OCI-LY3 (cell line): Measurements from ENCODE around the gene MOV10.

ENCODE experiments used
- H2AFZ ChIP-seq: fragments of 200-600, 300-600 bp; shearing (Covaris generic); 2 replicates; pipeline ENCODE4 v1.6.0; 2014; ENCODE audit warnings: antibody characterized with exemption, low read depth, low read length
- H3K27ac ChIP-seq: fragments of 200-600, 300-600 bp; sonication (generic); 2 replicates; pipeline ENCODE4 v1.5.1; 2014; ENCODE audit warnings: mild to moderate bottlenecking, low read length, moderate library complexity, mixed read lengths
- H3K27me3 ChIP-seq: fragments of 200-600, 300-600 bp; sonication (generic); 2 replicates; pipeline ENCODE4 v1.6.1; 2014; ENCODE audit warnings: low read depth, low read length, mixed read lengths
- H3K36me3 ChIP-seq: fragments of 200-600, 300-600 bp; sonication (generic); replicated peaks from 2 replicates; pipeline ENCODE3; 2014; ENCODE audit warnings: low read depth, low read length, mixed read lengths
- H3K4me1 ChIP-seq: fragments of 300-600, 200-600 bp; sonication (generic); 2 replicates; pipeline ENCODE4 v1.6.1; 2014; ENCODE audit warnings: low read length, mixed read lengths
- H3K4me2 ChIP-seq: fragments of 200-600, 300-600 bp; sonication (generic); 2 replicates; pipeline ENCODE4 v1.6.1; 2014; ENCODE audit warnings: low read length, mixed read lengths
- H3K4me3 ChIP-seq: fragments of 300-600, 200-600 bp; sonication (generic); 2 replicates; pipeline ENCODE4 v1.5.1; 2014; ENCODE audit warnings: antibody characterized with exemption, mild to moderate bottlenecking, low read length, moderate library complexity
- H3K79me2 ChIP-seq: fragments of 300-600, 200-600 bp; shearing (Covaris generic); 2 replicates; pipeline ENCODE4 v1.6.1; 2014; ENCODE audit warnings: mild to moderate bottlenecking, low read length, mixed read lengths
- H3K9ac ChIP-seq: fragments of 300-600, 200-600 bp; shearing (Covaris generic); 2 replicates; pipeline ENCODE4 v1.6.0; 2014; ENCODE audit warnings: mild to moderate bottlenecking, low read length, moderate library complexity
- H3K9me3 ChIP-seq: fragments of 200-600, 300-600 bp; shearing (Covaris generic); 2 replicates; pipeline ENCODE4 v1.6.1; 2014; ENCODE audit warnings: low read length, mixed read lengths; ENCODE audit not compliant: insufficient read depth
- H4K20me1 ChIP-seq: fragments of 200-600, 300-600 bp; sonication (generic); 2 replicates; pipeline ENCODE4 v1.6.1; 2016; ENCODE audit warnings: low read length, mixed read lengths; ENCODE audit not compliant: insufficient read depth
- CTCF ChIP-seq: fragments of 200-600, 300-600 bp; sonication (generic); IDR thresholded peaks from 2 replicates; pipeline ENCODE4 v1.5.1; 2014; ENCODE audit warnings: antibody characterized with exemption, low read length, low read depth
- EZH2phosphoT487 ChIP-seq: fragments of 200-600 bp; shearing (Covaris generic); IDR thresholded peaks from 2 replicates; pipeline ENCODE4 v1.6.1; 2018; ENCODE audit warnings: antibody characterized with exemption, mixed run types, low read depth

MOV10 gene

DNA sequence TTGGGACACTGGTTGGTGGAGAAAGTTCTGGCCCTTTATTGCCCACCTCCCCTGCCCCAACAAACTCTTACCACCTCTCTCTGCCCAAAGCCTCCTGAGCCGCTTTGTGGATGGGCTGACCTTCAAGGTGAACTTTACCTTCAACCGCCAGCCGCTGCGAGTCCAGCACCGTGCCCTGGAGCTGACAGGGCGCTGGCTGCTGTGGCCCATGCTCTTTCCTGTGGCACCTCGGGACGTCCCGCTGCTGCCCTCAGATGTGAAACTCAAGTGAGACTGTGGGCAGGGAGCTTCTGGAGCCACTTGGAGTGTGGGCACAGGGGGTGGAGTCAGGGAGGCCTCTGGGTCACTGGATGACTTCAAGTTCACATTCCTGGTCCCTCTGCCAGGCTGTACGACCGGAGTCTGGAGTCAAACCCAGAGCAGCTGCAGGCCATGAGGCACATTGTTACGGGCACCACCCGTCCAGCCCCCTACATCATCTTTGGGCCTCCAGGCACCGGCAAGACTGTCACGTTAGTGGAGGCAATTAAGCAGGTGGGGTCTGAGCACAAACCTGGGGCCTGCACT, 20.0 kb downstream of the MOV10 start:
- no peak overlapping the region for H3K27ac ChIP-seq
- no peaks in the 10 kb centered on the region for H3K36me3 ChIP-seq
- no peaks in the 10 kb centered on the region for H4K20me1 ChIP-seq
- no peak overlapping the region for H3K4me2 ChIP-seq
- H3K9me3 ChIP-seq = no peaks in the 10 kb centered on the region
- no peak overlapping the region for H3K4me3 ChIP-seq
- H2AFZ ChIP-seq = no peak overlapping the region
- H3K27me3 ChIP-seq = no peaks in the 10 kb centered on the region
- no peak overlapping the region for H3K9ac ChIP-seq
- no peaks in the 10 kb centered on the region for H3K4me1 ChIP-seq
- H3K79me2 ChIP-seq = no peaks in the 10 kb centered on the region
- TF ChIP-seq CTCF (no peak), EZH2phosphoT487 (no peak)

DNA sequence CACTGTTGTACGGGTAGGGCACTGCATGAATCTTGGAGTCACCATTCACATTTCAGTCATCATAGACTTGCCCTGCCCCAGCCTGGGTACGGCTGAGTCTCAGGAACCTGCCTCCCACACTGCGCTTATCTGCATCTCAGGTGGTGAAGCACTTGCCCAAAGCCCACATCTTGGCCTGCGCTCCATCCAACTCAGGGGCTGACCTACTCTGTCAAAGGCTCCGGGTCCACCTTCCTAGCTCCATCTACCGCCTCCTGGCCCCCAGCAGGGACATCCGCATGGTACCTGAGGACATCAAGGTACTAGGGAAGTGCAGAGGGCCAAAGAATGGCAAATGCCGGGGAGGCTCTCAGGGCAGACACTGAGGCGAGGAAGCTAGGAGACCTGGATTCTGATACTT, 20.8 kb downstream of the MOV10 start:
- no peaks in the 10 kb centered on the region for H3K9me3 ChIP-seq
- no peak overlapping the region for H3K4me2 ChIP-seq
- H4K20me1 ChIP-seq = no peaks in the 10 kb centered on the region
- no peak overlapping the region for H3K27ac ChIP-seq
- H3K9ac ChIP-seq = no peak overlapping the region
- no peak for TF ChIP-seq CTCF
- no peak for TF ChIP-seq EZH2phosphoT487
- H3K36me3 ChIP-seq = no peaks in the 10 kb centered on the region
- no peak overlapping the region for H3K4me3 ChIP-seq
- H3K27me3 ChIP-seq = no peaks in the 10 kb centered on the region
- H3K79me2 ChIP-seq = no peaks in the 10 kb centered on the region
- no peaks in the 10 kb centered on the region for H3K4me1 ChIP-seq
- H2AFZ ChIP-seq = no peak overlapping the region

DNA sequence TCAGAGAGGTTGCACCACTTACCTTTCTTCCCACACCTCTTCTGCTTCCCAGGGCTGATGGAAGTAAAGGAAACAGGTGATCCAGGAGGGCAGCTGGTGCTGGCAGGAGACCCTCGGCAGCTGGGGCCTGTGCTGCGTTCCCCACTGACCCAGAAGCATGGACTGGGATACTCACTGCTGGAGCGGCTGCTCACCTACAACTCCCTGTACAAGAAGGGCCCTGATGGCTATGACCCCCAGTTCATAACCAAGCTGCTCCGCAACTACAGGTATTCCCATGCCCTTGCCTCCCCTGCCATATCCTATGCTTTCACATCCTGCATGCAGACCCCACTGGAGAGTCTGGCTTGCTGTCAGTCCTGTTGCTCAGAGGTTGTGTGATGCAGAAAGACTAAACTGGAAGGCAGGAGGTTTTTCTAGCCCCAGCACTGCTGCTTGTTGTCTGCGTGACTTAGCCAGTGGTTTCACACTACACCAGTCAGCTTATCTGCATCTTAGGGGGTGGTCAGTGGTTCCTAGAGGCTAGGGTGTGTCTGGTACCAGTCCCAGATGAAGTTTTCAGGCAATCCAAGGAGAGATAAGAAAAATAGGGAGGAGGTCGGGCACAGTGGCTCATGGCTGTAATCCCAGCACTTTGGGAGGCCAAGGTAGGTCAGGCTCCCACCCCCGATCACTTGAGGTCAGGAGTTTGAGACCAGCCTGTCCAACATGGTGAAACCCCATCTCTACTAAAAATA, 22.3 kb downstream of the MOV10 start:
- Histone ChIP-seq H3K4me2 (no peak overlapping the region), H4K20me1 (no peaks in the 10 kb centered on the region), H2AFZ (no peak overlapping the region), H3K79me2 (no peaks in the 10 kb centered on the region), H3K4me3 (no peak overlapping the region), H3K27me3 (no peaks in the 10 kb centered on the region), H3K27ac (no peak overlapping the region), H3K9me3 (no peaks in the 10 kb centered on the region), H3K9ac (no peak overlapping the region), H3K36me3 (no peaks in the 10 kb centered on the region), H3K4me1 (no peaks in the 10 kb centered on the region)
- no peak for TF ChIP-seq EZH2phosphoT487
- no peak for TF ChIP-seq CTCF

GRCh38 chr1:112697781-112698201, 23.3 kb downstream of the MOV10 start:
- no peaks in the 10 kb centered on the region for H3K79me2 ChIP-seq
- no peaks in the 10 kb centered on the region for H3K36me3 ChIP-seq
- H4K20me1 ChIP-seq = no peaks in the 10 kb centered on the region
- no peaks in the 10 kb centered on the region for H3K4me1 ChIP-seq
- H3K27me3 ChIP-seq = no peaks in the 10 kb centered on the region
- H3K4me2 ChIP-seq = no peak overlapping the region
- H3K9me3 ChIP-seq = no peaks in the 10 kb centered on the region
- TF ChIP-seq EZH2phosphoT487 (no peak), CTCF (no peak)
- H3K4me3 ChIP-seq = no peak overlapping the region
- H2AFZ ChIP-seq = no peak overlapping the region
- no peak overlapping the region for H3K27ac ChIP-seq
- no peak overlapping the region for H3K9ac ChIP-seq
